Measurements from ENCODE around the gene VIT.

DNA sequence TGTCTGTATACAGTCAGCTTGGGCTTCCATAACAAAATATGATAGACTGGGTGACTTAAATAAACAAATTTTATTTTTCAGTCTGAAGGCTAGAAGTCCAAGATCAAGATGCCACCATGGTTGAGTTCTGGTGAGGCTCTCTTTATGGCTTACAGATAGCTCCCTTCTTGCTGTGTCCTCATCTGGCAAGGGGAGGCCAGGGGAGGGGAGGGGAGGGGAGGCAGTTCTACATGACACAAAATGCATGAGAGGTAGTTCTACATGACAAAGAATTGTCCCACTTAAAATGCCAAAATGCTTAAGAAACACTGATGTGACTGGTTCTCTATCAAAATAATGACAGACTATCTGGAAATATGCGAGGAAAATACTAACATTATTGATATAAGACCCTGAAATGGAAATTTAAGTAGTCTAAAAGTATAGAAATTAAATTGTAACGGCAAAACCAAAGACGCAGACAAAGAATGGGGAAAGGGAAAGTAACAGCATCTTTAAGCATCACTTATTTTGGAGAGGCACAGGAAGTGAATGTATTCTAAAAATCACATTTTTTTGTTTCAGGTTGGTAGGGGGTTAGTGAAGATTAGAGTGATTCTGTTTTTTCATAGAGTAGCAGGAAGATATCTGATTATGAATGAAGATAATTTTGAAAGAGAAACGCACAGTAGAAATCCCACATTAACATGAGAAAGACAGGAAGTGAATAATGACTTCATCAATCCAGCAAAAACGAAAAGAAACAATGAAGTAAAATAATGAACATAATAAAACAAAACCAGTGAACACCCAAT, 138.4 kb downstream of the VIT start:
- TF ChIP-seq, protein P1, sequence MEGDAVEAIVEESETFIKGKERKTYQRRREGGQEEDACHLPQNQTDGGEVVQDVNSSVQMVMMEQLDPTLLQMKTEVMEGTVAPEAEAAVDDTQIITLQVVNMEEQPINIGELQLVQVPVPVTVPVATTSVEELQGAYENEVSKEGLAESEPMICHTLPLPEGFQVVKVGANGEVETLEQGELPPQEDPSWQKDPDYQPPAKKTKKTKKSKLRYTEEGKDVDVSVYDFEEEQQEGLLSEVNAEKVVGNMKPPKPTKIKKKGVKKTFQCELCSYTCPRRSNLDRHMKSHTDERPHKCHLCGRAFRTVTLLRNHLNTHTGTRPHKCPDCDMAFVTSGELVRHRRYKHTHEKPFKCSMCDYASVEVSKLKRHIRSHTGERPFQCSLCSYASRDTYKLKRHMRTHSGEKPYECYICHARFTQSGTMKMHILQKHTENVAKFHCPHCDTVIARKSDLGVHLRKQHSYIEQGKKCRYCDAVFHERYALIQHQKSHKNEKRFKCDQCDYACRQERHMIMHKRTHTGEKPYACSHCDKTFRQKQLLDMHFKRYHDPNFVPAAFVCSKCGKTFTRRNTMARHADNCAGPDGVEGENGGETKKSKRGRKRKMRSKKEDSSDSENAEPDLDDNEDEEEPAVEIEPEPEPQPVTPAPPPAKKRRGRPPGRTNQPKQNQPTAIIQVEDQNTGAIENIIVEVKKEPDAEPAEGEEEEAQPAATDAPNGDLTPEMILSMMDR (IDR thresholded peaks at IDR 0.05; ENCODE audit: low read depth, low read length, missing input control) = no peak
- TF ChIP-seq, protein P2, sequence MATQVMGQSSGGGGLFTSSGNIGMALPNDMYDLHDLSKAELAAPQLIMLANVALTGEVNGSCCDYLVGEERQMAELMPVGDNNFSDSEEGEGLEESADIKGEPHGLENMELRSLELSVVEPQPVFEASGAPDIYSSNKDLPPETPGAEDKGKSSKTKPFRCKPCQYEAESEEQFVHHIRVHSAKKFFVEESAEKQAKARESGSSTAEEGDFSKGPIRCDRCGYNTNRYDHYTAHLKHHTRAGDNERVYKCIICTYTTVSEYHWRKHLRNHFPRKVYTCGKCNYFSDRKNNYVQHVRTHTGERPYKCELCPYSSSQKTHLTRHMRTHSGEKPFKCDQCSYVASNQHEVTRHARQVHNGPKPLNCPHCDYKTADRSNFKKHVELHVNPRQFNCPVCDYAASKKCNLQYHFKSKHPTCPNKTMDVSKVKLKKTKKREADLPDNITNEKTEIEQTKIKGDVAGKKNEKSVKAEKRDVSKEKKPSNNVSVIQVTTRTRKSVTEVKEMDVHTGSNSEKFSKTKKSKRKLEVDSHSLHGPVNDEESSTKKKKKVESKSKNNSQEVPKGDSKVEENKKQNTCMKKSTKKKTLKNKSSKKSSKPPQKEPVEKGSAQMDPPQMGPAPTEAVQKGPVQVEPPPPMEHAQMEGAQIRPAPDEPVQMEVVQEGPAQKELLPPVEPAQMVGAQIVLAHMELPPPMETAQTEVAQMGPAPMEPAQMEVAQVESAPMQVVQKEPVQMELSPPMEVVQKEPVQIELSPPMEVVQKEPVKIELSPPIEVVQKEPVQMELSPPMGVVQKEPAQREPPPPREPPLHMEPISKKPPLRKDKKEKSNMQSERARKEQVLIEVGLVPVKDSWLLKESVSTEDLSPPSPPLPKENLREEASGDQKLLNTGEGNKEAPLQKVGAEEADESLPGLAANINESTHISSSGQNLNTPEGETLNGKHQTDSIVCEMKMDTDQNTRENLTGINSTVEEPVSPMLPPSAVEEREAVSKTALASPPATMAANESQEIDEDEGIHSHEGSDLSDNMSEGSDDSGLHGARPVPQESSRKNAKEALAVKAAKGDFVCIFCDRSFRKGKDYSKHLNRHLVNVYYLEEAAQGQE (IDR thresholded peaks at IDR 0.05) = no peak
- TF ChIP-seq FOXA1 (IDR thresholded peaks at IDR 0.05) (no peak), YY1 (IDR thresholded peaks at IDR 0.05) (no peak), JUND (IDR thresholded peaks at IDR 0.05) (no peak), HNF4G (IDR thresholded peaks at IDR 0.05) (no peak), RXRA (IDR thresholded peaks at IDR 0.05) (no peak), TAF1 (conservative IDR thresholded peaks at IDR 0.05) (no peak), RAD21 (IDR thresholded peaks at IDR 0.05) (no peak), GABPA (IDR thresholded peaks at IDR 0.05 in 1 of 2, conservative IDR thresholded peaks at IDR 0.05 in 1 of 2) (no peak), FOXA2 (IDR thresholded peaks at IDR 0.05) (no peak)
- TF ChIP-seq, protein P3, sequence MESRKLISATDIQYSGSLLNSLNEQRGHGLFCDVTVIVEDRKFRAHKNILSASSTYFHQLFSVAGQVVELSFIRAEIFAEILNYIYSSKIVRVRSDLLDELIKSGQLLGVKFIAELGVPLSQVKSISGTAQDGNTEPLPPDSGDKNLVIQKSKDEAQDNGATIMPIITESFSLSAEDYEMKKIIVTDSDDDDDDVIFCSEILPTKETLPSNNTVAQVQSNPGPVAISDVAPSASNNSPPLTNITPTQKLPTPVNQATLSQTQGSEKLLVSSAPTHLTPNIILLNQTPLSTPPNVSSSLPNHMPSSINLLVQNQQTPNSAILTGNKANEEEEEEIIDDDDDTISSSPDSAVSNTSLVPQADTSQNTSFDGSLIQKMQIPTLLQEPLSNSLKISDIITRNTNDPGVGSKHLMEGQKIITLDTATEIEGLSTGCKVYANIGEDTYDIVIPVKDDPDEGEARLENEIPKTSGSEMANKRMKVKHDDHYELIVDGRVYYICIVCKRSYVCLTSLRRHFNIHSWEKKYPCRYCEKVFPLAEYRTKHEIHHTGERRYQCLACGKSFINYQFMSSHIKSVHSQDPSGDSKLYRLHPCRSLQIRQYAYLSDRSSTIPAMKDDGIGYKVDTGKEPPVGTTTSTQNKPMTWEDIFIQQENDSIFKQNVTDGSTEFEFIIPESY (IDR thresholded peaks at IDR 0.05) = no peak
- TF ChIP-seq, protein P4, sequence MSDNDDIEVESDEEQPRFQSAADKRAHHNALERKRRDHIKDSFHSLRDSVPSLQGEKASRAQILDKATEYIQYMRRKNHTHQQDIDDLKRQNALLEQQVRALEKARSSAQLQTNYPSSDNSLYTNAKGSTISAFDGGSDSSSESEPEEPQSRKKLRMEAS (IDR thresholded peaks at IDR 0.05) = no peak

Data from liver (tissue), 3 donors.